GM12873 (cell line): Measurements from ENCODE around the gene CAPN14.

Source experiments
- CTCF ChIP-seq: IDR thresholded peaks from 2 replicates; pipeline ENCODE4 v1.5.1; 2012; ENCODE audit warnings: low read depth, mild to moderate bottlenecking, moderate library complexity, low read length, control low read depth; ENCODE audit not compliant: insufficient read depth; ENCODE audit errors: missing control alignments

Gene CAPN14

GRCh38 chr2:31192851-31193392 is 24.4 kb downstream of the CAPN14 start:
- no peak for TF ChIP-seq CTCF

- TF ChIP-seq CTCF, result no peak
These were observed 24.9 kb downstream of the CAPN14 start for GRCh38 chr2:31192396-31192795.

GRCh38 chr2:31191931-31192330 is 25.4 kb downstream of the CAPN14 start:
- TF ChIP-seq CTCF, result no peak

GRCh38 chr2:31190188-31190587 is 27.1 kb downstream of the CAPN14 start:
- no peak for TF ChIP-seq CTCF

- no peak for TF ChIP-seq CTCF
These were observed 28.2 kb downstream of the CAPN14 start for GRCh38 chr2:31189141-31189540.

GRCh38 chr2:31188131-31188530 is 29.2 kb downstream of the CAPN14 start:
- TF ChIP-seq CTCF, result no peak

GRCh38 chr2:31187166-31187565 is 30.1 kb downstream of the CAPN14 start:
- TF ChIP-seq CTCF, result no peak
